Hematopoietic multipotent progenitor cell treated with erythropoietin and hydrocortisone succinate and interleukin-3 and kit ligand, for 17 days (in vitro differentiated cells): ENCODE data around the gene CCDC60.

Experiments
- DNase-seq: peaks from one replicate; pipeline ENCODE4 v3.0.0-alpha.2; 2015; ENCODE audit warnings: low spot score

CCDC60 gene

GRCh38 chr12:119546340-119546739, 211.8 kb downstream of the CCDC60 start:
- no peak for DNase-seq

GRCh38 chr12:119547001-119547400, 212.5 kb downstream of the CCDC60 start:
- no peak for DNase-seq

GRCh38 chr12:119556854-119557253, 222.3 kb downstream of the CCDC60 start:
- no peak for DNase-seq

GRCh38 chr12:119565404-119565803, 230.9 kb downstream of the CCDC60 start:
- no peak for DNase-seq

GRCh38 chr12:119570771-119571170, 236.2 kb downstream of the CCDC60 start:
- DNase-seq = no peak

- DNase-seq = no peak
These were observed 238.6 kb downstream of the CCDC60 start for GRCh38 chr12:119573086-119573485.

GRCh38 chr12:119574255-119574654, 239.7 kb downstream of the CCDC60 start:
- DNase-seq = no peak

GRCh38 chr12:119576118-119576810, 241.7 kb downstream of the CCDC60 start:
- DNase-seq = no peak

- DNase-seq = no peak
These were observed 242.4 kb downstream of the CCDC60 start for GRCh38 chr12:119576915-119577314.

GRCh38 chr12:119578112-119578511, 243.6 kb downstream of the CCDC60 start:
- DNase-seq = no peak

GRCh38 chr12:119589097-119589496, 254.6 kb downstream of the CCDC60 start:
- DNase-seq = no peak

GRCh38 chr12:119589634-119590033, 255.1 kb downstream of the CCDC60 start:
- no peak for DNase-seq
